HL-60/S4 treated with retinoic acid at 250 ng/mL for 4 days and 3 days (cell line): ENCODE measurements around the gene STXBP5L.
"Not testable (repeated sequence)": the region's sequence is repeated elsewhere in the genome, so short reads cannot be mapped to it uniquely, and the experiment has no call there.

ENCODE experiments used
- in situ Hi-C: fragments of 300-500 bp; cut with MboI; formaldehyde crosslinking; loops from 2 replicates; pipeline ENCODE4 v1.7.0; 2022; ENCODE audit warnings: low sequenced_read_pairs

STXBP5L gene

GRCh38 chr3:121414924-121415323 lies 506.9 kb downstream of the STXBP5L start:
- in situ Hi-C loops: no loop called here

GRCh38 chr3:121418182-121418581 lies 510.2 kb downstream of the STXBP5L start:
- in situ Hi-C loops: no loop called here

DNA sequence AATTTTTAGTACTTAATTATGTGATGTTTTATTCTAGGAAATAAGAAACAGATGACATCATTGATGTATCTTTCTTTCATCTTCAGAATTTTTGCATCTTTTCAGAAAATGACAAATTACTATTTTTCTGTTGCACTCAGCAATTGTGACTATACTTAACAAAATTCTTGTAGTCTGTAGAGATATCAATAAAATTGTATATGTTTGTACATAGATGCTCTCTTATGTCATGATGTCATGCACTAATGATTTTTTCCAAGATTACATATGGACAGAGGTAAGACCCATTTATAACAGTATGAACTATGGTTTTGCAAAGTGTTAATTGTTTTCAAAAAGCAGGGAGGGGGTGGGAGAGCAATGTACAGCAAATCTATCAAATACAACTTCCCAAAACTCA lies 516.5 kb downstream of the STXBP5L start:
- in situ Hi-C loops: no loop called here

DNA sequence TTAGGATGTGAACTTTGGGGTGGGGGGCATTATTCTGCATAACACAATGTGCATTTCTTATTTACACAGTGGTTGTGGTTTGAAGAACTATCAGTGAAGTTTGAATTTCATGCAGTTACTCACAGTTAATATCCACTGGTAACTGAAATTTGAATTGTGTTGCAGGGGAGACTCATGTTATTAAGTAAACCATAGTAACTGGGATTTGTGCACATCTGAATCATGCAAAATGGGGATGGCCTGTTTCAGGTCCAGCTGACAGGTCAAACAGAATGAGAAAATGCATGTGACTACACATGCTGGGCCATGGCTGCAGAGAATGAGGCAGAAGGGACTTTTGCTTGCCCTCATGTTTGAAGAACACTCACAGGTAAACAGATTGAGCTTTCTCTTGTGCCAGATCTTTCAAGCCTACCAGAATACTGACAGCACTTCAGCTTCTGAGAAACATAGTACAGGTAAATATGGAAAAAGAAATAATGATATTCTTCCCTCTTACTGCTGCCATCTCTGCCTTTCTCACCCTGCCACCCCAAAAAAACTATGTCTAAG lies 522.7 kb downstream of the STXBP5L start:
- in situ Hi-C loops: no loop called here

- in situ Hi-C loops: no loop called here
Measured at GRCh38 chr3:121431726-121432517, 523.9 kb downstream of the STXBP5L start.

GRCh38 chr3:121436074-121436473 lies 528.1 kb downstream of the STXBP5L start:
- in situ Hi-C loops: no loop called here

DNA sequence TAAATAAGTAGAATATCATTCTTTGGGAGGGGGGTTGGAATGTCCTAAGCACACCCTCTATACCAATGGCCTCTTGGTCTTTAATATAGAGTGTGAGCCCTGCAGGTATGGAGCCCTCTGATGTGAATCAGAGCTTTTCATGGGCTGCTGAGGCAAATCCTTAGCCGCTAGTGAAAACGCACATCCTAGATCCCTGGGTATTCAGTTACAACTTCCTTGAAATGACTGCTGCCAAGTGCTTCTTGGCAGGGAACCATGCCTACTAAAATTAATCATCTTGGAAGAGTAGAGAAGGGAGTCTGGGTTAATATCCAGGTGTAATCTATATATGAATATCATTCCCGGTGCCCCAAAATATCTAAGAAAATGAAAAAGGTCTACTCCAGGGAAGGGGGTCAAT lies 528.6 kb downstream of the STXBP5L start:
- in situ Hi-C loops: no loop called here

DNA sequence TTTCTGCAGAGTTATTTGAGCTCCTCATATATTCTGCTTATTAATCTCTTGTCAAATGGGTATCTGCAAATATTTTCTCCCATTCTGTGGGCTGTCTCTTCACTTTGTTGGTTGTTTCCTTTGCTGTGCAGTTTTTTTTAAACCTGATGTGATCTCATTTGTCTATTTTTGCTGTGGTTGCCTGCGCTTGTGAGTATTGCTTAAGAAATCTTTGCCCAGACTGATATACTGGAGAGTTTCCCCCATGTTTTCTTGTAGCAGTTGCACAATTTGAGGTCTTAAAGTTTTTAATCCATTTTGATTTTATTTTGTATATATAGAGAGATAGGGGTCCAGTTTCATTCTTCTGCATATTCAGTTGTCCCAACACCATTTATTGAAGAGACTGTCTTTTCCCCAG lies 535.5 kb downstream of the STXBP5L start:
- in situ Hi-C loops: no loop called here

DNA sequence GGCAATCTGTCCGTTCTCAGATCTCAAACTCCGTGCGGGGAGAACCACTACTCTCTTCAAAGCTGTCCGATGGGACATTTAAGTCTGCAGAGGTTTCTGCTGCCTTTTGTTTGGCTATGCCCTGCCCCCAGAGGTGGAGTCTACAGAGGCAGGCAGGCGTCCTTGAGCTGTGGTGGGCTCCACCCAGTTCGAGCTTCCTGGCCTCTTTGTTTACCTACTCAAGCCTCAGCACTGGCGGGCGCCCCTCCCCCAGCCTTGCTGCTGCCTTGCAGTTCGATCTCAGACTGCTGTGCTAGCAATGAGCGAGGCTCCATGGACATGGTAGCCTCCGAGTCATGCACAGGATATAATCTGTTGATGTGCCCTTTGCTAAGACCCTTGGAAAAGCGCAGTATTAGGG lies 543.7 kb downstream of the STXBP5L start:
- in situ Hi-C loops: not testable (repeated sequence)

- in situ Hi-C loops: no loop called here
Measured at GRCh38 chr3:121462565-121462964, 554.6 kb downstream of the STXBP5L start.

- in situ Hi-C loops: no loop called here
Measured at GRCh38 chr3:121463745-121464144, 555.7 kb downstream of the STXBP5L start.

GRCh38 chr3:121467085-121467484 lies 559.1 kb downstream of the STXBP5L start:
- in situ Hi-C loops: no loop called here

DNA sequence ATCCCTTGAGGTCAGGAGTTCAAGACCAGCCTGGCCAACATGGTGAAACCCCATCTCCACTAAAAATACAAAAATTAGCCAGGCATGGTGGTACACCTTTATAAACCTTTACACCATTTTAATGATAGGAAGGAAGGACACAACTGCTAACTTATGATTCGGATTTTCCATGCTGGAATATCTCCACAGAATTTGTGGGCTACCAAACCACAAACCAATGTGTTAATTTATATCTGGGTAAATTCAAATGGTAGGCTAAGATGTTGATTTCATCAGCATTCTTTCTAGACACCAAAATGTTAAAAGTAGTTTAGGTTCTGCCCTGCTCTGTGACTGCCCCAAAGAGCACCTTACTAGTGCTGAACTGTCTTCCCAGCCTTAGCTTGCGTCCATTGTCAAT lies 565.0 kb downstream of the STXBP5L start:
- in situ Hi-C loops: no loop called here
